Fibroblast of villous mesenchyme (primary cell): ENCODE data around the gene ATP2A2. TPM values are rescaled to one million over a fixed set of nuclear protein-coding genes. Genes with fewer than 3 reads are reported as not detected.
A peak's percentile ranks its signal among the peaks of the same experiment; 100 is the strongest.

Experiments used
- DNase-seq: peaks from one replicate; pipeline ENCODE4 v3.0.0-alpha.2; 2010; ENCODE audit warnings: low read depth
- H3K4me3 ChIP-seq: 2 replicates; pipeline ENCODE4 v1.5.1; 2011; ENCODE audit warnings: low read depth, mild to moderate bottlenecking, low read length
- CTCF ChIP-seq: IDR thresholded peaks from 2 replicates; pipeline ENCODE4 v1.5.1; 2012; ENCODE audit warnings: low read depth, mild to moderate bottlenecking, low read length; ENCODE audit not compliant: insufficient read depth
- total RNA-seq: library from RNA; depleted of rRNA; stranded (reverse); fragments of >200 nt; gene quantifications from 2 replicates; pipeline ENCODE4 v1.2.3, GENCODE V29; 2012

ATP2A2 gene
- total RNA-seq, 1 donor, result 247 TPM

- DNase-seq, result no peak
- no peak for TF ChIP-seq CTCF
- no peak overlapping the region for H3K4me3 ChIP-seq
Observed at GRCh38 chr12:110289711-110290078, 8.6 kb downstream of the ATP2A2 start.

- no peak overlapping the region for H3K4me3 ChIP-seq
- no peak for TF ChIP-seq CTCF
- no peak for DNase-seq
Observed at GRCh38 chr12:110301065-110301806, 20.2 kb downstream of the ATP2A2 start.

GRCh38 chr12:110304061-110304551, 23.1 kb downstream of the ATP2A2 start:
- no peak for DNase-seq
- TF ChIP-seq CTCF, result no peak

GRCh38 chr12:110307372-110307771, 26.3 kb downstream of the ATP2A2 start:
- no peak for TF ChIP-seq CTCF
- DNase-seq, result no peak
- H3K4me3 ChIP-seq, result no peak overlapping the region

More at GRCh38 chr12:110304061-110304551, 23.1 kb downstream of the ATP2A2 start:
- H3K4me3 ChIP-seq, result no peak overlapping the region

- TF ChIP-seq CTCF, result no peak
Observed at GRCh38 chr12:110310763-110311162, 29.7 kb downstream of the ATP2A2 start.

GRCh38 chr12:110311903-110312302, 30.9 kb downstream of the ATP2A2 start:
- no peak for TF ChIP-seq CTCF
- H3K4me3 ChIP-seq, result no peak overlapping the region
- no peak for DNase-seq

More at GRCh38 chr12:110310763-110311162, 29.7 kb downstream of the ATP2A2 start:
- DNase-seq, result peak; percentile 45
- H3K4me3 ChIP-seq, result no peak overlapping the region
